GM12864 (cell line): ENCODE results near the gene C19orf12.

Experiments
- DNase-seq: peaks from one replicate; pipeline ENCODE4 v3.0.0-alpha.2; 2011; ENCODE audit warnings: low read depth
- H3K4me3 ChIP-seq: 2 replicates; pipeline ENCODE4 v1.5.1; 2011; ENCODE audit warnings: mild to moderate bottlenecking, low read depth, low read length, control low read depth
- TF ChIP-seq, protein P1 (sequence below): IDR thresholded peaks from 2 replicates; pipeline ENCODE4 v1.5.1; 2011; ENCODE audit warnings: low read depth, mild to moderate bottlenecking, moderate library complexity, low read length, control low read depth, inconsistent platforms; ENCODE audit errors: missing control alignments

Gene C19orf12

GRCh38 chr19:29677001-29677817 is 37.9 kb downstream of the C19orf12 start:
- TF ChIP-seq, protein P1, sequence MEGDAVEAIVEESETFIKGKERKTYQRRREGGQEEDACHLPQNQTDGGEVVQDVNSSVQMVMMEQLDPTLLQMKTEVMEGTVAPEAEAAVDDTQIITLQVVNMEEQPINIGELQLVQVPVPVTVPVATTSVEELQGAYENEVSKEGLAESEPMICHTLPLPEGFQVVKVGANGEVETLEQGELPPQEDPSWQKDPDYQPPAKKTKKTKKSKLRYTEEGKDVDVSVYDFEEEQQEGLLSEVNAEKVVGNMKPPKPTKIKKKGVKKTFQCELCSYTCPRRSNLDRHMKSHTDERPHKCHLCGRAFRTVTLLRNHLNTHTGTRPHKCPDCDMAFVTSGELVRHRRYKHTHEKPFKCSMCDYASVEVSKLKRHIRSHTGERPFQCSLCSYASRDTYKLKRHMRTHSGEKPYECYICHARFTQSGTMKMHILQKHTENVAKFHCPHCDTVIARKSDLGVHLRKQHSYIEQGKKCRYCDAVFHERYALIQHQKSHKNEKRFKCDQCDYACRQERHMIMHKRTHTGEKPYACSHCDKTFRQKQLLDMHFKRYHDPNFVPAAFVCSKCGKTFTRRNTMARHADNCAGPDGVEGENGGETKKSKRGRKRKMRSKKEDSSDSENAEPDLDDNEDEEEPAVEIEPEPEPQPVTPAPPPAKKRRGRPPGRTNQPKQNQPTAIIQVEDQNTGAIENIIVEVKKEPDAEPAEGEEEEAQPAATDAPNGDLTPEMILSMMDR, result no peak
- no peak for DNase-seq
- no peak overlapping the region for H3K4me3 ChIP-seq

DNA sequence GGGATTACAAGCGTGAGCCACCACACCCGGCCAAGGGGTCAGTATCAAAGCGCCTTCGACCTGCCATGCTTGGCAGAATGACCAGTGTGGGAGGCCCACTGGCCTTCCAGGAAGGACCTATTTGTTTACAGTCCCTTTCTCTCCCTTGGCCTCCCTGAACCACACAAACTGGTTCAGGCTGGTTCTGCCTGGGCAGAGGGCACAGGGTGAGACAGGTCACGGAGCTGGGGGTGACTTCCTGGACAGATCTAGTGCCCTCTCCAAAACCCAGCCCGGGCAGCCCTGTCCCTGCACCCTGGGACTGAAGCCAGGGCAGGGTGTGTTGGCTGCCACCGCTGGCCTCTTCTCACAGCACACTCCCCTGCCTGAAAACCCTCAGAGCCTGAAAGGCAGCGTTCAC is 38.5 kb downstream of the C19orf12 start:
- DNase-seq, result no peak
- TF ChIP-seq, protein P1, result no peak
- H3K4me3 ChIP-seq, result no peak overlapping the region

DNA sequence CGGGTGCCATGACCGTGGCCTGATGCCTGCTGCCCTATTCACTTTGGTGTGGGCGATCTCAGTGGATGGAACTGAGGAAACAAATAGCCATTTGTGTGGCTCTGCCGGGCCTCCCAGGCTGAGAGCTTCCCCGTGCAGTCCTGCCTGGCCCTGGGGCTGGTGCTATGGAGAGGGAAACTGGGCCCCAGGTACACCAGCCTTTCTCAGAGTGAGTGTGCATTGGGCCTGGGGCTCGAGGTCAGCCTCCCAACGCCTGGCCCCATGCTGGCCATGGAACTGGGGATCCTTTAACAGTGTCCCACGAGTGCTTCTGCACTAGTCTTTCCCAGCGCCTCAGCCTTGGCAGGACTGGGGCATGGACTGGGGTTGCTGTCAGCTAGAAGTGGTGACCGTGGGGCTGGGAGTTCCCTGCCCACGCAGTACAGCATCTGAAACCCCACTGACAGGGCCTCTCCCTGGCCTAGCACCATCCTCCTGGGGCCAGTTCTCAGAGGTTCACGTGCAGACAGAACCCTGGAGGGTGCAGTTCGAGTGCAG is 39.3 kb downstream of the C19orf12 start:
- TF ChIP-seq, protein P1, result no peak
- H3K4me3 ChIP-seq, result no peak overlapping the region
- DNase-seq, result no peak

GRCh38 chr19:29675120-29675649 is 39.9 kb downstream of the C19orf12 start:
- no peak overlapping the region for H3K4me3 ChIP-seq
- TF ChIP-seq, protein P1, result no peak
- no peak for DNase-seq

DNA sequence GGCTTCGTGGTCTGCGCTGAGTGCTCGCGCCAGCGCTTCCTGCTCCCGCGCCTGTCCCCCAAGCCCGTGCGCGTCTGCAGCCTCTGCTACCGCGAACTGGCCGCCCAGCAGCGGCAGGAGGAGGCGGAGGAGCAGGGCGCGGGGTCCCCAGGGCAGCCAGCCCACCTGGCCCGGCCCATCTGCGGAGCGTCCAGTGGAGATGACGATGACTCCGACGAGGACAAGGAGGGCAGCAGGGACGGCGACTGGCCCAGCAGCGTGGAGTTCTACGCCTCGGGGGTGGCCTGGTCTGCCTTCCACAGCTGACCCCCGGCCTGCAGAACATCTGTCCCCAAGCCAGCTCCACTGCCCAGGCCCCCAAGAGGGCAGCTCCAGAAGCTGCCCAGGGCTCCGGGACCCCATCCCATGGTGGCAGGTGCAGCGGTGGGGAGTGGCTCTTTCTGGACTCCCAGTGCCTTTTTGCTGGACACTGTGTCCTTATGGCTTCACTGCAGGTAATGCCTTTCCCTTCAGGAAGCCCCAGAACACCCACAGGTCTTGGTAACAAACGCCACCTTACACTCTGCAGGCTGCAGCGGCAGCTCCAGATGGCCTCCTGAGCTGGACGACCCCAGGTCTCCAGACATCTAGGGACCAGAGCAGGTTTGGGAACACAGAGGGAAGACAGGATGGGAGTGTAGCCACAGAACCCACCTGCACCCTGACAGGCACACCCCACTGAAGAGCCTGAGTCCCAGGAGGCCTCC is 40.5 kb downstream of the C19orf12 start:
- no peak overlapping the region for H3K4me3 ChIP-seq
- TF ChIP-seq, protein P1, result no peak
- DNase-seq, result no peak

GRCh38 chr19:29673451-29674371 is 41.4 kb downstream of the C19orf12 start:
- DNase-seq, result no peak
- TF ChIP-seq, protein P1, result no peak
- no peak overlapping the region; the same call in 1 of the 2 replicates for H3K4me3 ChIP-seq
